ENCODE results near the gene CD248.

DNA sequence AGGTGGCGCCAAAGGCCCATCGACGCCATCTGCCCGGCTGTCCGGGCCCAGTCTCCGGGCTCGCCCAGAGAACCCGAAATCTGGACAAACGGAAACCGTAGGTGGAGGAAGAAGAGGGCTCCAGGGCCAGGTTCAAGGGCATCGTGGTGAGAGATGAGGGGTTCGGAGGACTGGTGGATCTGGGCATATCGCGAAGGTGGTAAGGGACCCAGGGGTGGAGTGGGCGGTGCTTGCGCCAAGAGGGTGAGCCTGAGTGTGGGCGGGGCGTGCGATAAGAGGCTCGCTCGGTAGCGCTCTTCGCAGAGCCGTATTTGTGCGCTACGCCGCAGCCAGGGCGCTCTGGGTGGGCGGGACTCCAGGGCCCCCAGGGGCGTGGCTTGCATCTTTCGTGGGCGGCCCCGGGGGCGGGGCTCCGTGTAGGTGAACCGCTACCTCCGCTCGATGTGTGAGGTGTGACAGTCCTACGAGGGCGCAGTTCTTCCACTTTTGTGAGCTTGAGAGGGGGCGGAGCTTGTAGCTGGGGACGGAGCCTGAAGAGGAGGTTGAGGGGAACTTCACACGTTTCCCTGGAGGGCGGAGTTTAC, 4.8 kb downstream of the CD248 start:
- TF ChIP-seq, protein P1, sequence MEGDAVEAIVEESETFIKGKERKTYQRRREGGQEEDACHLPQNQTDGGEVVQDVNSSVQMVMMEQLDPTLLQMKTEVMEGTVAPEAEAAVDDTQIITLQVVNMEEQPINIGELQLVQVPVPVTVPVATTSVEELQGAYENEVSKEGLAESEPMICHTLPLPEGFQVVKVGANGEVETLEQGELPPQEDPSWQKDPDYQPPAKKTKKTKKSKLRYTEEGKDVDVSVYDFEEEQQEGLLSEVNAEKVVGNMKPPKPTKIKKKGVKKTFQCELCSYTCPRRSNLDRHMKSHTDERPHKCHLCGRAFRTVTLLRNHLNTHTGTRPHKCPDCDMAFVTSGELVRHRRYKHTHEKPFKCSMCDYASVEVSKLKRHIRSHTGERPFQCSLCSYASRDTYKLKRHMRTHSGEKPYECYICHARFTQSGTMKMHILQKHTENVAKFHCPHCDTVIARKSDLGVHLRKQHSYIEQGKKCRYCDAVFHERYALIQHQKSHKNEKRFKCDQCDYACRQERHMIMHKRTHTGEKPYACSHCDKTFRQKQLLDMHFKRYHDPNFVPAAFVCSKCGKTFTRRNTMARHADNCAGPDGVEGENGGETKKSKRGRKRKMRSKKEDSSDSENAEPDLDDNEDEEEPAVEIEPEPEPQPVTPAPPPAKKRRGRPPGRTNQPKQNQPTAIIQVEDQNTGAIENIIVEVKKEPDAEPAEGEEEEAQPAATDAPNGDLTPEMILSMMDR (IDR thresholded peaks at IDR 0.05), result peak in 1 of 3 donors; percentile 74
- no peak for TF ChIP-seq POLR2A (IDR thresholded peaks at IDR 0.05)
